22Rv1 (cell line): ENCODE data around the gene CBX5.

Experiments used
- H3K27ac ChIP-seq: fragments of 450-650 bp; 2 replicates; pipeline ENCODE4 v1.5.1; 2017
- CTCF ChIP-seq: fragments of 450-650 bp; IDR thresholded peaks from 2 replicates; pipeline ENCODE4 v1.5.1; 2017; ENCODE audit warnings: mild to moderate bottlenecking
- ZFX ChIP-seq: fragments of 450-650 bp; IDR thresholded peaks from 2 replicates; pipeline ENCODE4 v1.6.1; 2017; ENCODE audit warnings: antibody characterized with exemption, borderline replicate concordance

Gene CBX5

DNA sequence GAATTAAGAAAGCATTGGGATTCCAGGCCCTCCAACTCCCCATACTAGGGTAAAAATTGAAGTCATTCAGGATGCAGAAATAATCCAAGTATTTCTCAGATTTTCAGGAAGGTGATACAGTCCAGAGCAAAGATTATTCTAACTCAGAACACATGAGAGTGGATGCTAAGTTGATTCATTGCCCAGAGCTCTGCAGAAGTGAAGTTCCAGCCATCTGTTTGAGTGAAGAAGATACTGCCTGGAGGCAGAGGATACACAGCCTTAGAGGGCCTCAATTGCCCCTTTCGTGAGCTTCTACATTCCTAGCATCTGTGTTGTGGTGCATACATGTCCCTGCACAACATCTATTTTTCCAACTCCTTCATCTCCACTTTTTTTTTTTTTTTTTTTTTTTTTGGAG lies 54.3 kb downstream of the CBX5 start:
- no peak overlapping the region for H3K27ac ChIP-seq
- TF ChIP-seq CTCF (no peak), ZFX (no peak)

GRCh38 chr12:54222609-54223008 lies 57.3 kb downstream of the CBX5 start:
- no peak overlapping the region for H3K27ac ChIP-seq
- TF ChIP-seq CTCF (no peak), ZFX (no peak)

DNA sequence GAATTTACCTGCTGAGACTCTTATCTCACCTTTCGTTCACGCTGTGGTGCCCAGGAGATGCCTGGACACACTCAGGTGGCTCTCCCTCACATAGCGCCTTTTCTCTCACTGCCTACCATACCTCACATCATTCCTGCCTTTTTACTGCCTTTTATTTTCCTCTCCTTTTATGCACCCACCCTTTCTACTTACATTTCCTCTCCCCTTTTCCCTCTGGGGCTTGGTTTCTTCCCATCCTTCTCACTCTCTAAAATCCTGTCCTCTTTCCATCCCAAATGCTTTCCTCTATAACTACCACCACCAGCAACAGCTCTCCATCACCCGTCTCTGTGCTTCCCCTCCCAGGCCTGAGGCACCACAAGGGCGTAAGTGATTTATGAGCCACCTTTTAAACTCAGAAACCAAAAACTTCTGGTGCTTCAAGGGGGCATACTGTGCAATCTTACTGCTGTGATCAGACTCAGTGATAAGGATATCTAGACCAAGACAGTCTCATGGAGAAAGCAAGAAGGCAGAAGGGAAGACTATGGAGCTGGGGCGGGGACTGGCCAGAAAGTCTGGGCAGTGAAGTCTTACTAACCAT lies 58.4 kb downstream of the CBX5 start:
- TF ChIP-seq CTCF, result no peak
- H3K27ac ChIP-seq, result no peak overlapping the region

GRCh38 chr12:54220567-54220966 lies 59.4 kb downstream of the CBX5 start:
- TF ChIP-seq ZFX (no peak), CTCF (no peak)
- H3K27ac ChIP-seq, result no peak overlapping the region

GRCh38 chr12:54220092-54220557 lies 59.8 kb downstream of the CBX5 start:
- no peak overlapping the region for H3K27ac ChIP-seq

DNA sequence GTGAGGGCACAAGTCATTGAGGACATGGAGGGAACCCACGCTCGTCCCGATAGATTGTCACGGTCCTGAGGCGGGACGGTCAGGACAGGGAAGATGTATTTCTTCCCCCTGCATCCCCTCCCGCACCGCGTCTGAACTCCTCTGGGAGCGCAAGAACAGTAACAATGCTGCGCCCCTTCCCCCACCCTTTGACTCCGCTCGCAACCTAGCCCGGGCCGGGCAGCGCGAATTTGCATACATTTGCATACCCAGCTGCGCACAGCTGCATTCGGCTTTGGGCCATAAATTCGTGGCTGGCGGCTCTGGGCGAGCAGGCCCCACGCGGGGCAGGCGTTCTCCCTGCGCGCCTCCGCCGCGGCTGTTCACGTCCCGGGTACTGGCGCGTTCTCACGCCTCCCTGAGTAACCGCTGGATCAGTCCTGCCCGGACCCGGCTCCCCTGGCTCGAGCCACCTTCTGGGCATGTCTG lies 62.1 kb downstream of the CBX5 start:
- no peak for TF ChIP-seq ZFX
- TF ChIP-seq CTCF, result no peak
- H3K27ac ChIP-seq, result peak overlapping the region; percentile 35; the same call in 1 of the 2 replicates

More at GRCh38 chr12:54220092-54220557, 59.8 kb downstream of the CBX5 start:
- TF ChIP-seq ZFX, result no peak
- TF ChIP-seq CTCF, result peak; percentile 92

GRCh38 chr12:54216797-54217661 lies 62.9 kb downstream of the CBX5 start:
- TF ChIP-seq ZFX (no peak), CTCF (peak; percentile 93)
- H3K27ac ChIP-seq, result peak overlapping the region; percentile 35
